Dermis microvascular lymphatic vessel endothelial cell (primary cell): ENCODE measurements around the gene OR4N2. TPM values are rescaled to one million over a fixed set of nuclear protein-coding genes. Genes with fewer than 3 reads are reported as not detected.
"Not testable (repeated sequence)": the region's sequence is repeated elsewhere in the genome, so short reads cannot be mapped to it uniquely, and the experiment has no call there.

Experiments
- DNase-seq, 2 donors: peaks; one replicate each; pipeline versions ENCODE4 v3.0.0 to v3.0.0-alpha.2; 2010; ENCODE audit warnings: low read depth in 2 of 2
- total RNA-seq: library from RNA; depleted of rRNA; stranded (reverse); fragments of >200 nt; gene quantifications from 2 replicates; pipeline ENCODE4 v1.2.1, GENCODE V29; 2014

Gene OR4N2
- total RNA-seq, 1 donor from 2014 or later = not detected

DNA sequence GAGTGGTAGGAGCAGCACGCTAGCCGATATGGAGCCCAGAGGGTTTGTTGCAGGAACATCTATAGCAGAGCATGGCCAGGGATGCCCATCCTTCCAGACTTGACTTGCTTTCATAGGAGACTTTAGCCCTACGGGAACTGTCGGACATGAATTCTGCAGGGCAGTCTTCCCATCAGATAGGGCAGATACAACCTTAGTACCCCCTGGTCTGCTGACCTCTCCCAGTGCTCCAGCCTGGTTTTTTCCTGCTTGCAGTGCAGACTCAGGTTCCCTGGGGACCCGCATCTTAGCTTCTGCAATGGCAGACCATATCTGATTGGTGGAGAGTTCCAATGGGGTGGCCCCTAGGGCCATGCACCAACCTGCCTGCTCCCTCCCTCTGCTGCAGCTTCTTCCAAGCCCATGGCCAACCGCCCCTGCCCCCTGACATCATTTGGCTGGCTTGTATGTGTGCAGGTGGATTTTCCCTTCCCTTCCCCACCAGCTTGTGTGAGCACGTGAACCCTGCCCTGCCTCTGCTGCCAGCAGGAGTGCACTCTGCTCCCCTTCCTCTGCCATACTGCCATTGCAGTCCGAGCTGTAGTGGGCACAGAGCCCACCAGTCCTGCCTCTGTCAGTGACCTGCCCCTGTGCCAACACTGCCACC, 30.8 kb downstream of the OR4N2 start:
- DNase-seq = not testable (repeated sequence)

GRCh38 chr14:19838433-19838832, 34.9 kb downstream of the OR4N2 start:
- DNase-seq = no peak

GRCh38 chr14:19851365-19851764, 47.8 kb downstream of the OR4N2 start:
- no peak for DNase-seq

- not testable (repeated sequence) for DNase-seq
These were observed 62.6 kb downstream of the OR4N2 start for GRCh38 chr14:19866061-19866669.

DNA sequence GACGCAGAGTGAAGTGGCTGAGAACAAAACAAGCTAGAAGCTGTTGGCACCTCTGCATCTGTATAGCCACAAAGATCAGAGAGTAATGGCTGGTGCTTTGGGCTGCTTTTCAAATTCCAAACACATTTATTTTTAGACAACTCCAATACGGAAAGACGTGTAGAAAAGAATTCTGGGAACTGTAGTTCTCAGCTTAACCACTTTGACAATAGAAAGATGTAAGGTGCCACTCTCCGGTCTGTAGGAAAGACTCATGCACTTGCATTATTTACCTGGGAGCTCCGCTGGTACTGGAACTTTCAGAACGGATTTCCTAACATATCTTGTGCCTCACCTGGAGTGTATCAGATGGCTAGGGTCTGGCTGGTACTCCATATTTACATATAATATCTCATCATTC, 69.6 kb downstream of the OR4N2 start:
- DNase-seq = no peak

DNA sequence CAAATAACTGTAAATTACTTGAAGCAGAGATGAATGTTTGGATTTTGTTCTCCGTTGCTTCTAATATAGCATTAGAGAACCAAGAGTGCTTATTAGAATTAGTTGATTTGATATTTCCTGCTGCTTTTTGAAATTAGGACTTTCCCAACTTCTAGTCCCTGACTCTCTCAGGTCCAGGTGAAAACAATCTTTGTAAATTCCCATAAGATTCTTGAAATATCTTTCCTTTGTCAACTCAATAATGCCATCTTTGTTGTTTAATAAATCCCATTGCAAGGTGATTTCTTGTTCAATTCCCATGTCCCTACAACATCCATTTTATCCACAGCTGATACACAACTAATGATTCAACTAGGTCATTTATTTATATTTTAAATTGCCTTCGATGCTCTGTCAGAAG, 71.3 kb downstream of the OR4N2 start, which contains the start of gene OR4K2:
OR4K2 (plus strand) TSS at position 301 of the 400 bp plus-strand sequence. CDS start 1,126 bp downstream, outside the sequence.
- no peak for DNase-seq

- DNase-seq = peak in 1 of 2 donors; percentile 5
These were observed 74.6 kb downstream of the OR4N2 start for GRCh38 chr14:19878029-19878642.

Other genes with a start within 250 kb of the OR4N2 start
- gene OR11H2, start 89.9 kb upstream of the OR4N2 start, total RNA-seq = not detected in 2 replicates
- not detected in 2 replicates for gene OR4Q3, start 60.2 kb upstream of the OR4N2 start, total RNA-seq
- gene OR4M1, start 30.3 kb upstream of the OR4N2 start, total RNA-seq = not detected in 2 replicates
- gene OR4K2, start 71.4 kb downstream of the OR4N2 start, total RNA-seq = not detected in 2 replicates
- not detected in 2 replicates for gene OR4K5, start 116.8 kb downstream of the OR4N2 start, total RNA-seq
- not detected in 2 replicates for gene OR4K1, start 127.1 kb downstream of the OR4N2 start, total RNA-seq
- not detected in 2 replicates for gene OR4K15, start 171.8 kb downstream of the OR4N2 start, total RNA-seq
- not detected in 2 replicates for gene OR4Q2, start 198.4 kb downstream of the OR4N2 start, total RNA-seq
- gene OR4K14, start 215.5 kb downstream of the OR4N2 start, total RNA-seq = not detected in 2 replicates
- not detected in 2 replicates for gene OR4K13, start 232.3 kb downstream of the OR4N2 start, total RNA-seq